Endothelial cell of umbilical vein (primary cell): ENCODE data around the gene BRF1. TPM values are rescaled to one million over a fixed set of nuclear protein-coding genes. Genes with fewer than 3 reads are reported as not detected.
"Not testable (repeated sequence)": the region's sequence is repeated elsewhere in the genome, so short reads cannot be mapped to it uniquely, and the experiment has no call there.

Experiments used
- BruUV-seq: library from RNA; stranded (reverse); fragments of 400-500 nt; replicated peaks from 2 replicates; lab custom pipeline; 2021; lab: Mats Ljungman, UMichigan
- CTCF ChIA-PET: fragments of 300-600, 350-600 bp; sonication (Branson Sonifier 250); formaldehyde crosslinking; loops from one replicate; lab custom pipeline; 2021; ENCODE audit warnings: antibody characterized with exemption, inconsistent platforms; lab: Charles Lee
- POLR2A ChIA-PET: fragments of 300-600, 350-600 bp; sonication (Branson Sonifier 250); formaldehyde crosslinking; loops from one replicate; lab custom pipeline; 2021; ENCODE audit warnings: antibody characterized with exemption, inconsistent platforms; lab: Charles Lee
- DNase-seq: peaks from one replicate; pipeline ENCODE4 v3.0.0-alpha.2; 2011; ENCODE audit warnings: low read depth, low spot score
- FAIRE-seq: peaks from 2 replicates; lab custom pipeline; 2011; peaks lifted over from hg19 to GRCh38; lab: Jason Lieb, UNC
- H2AFZ ChIP-seq: 2 replicates; pipeline ENCODE4 v1.6.0; 2012; ENCODE audit warnings: low read depth, low read length, control low read depth, inconsistent platforms
- H3K27ac ChIP-seq: 2 replicates; pipeline ENCODE4 v1.5.1; 2011; ENCODE audit warnings: low read depth, mild to moderate bottlenecking, control low read depth, low read length, moderate library complexity; ENCODE audit not compliant: insufficient read depth
- H3K27me3 ChIP-seq, 2 experiments: 2 replicates each; pipeline versions ENCODE4 v1.6.0 to v1.6.1; 2011; ENCODE audit warnings: low read length in 2 of 2, mixed read lengths in 1 of 2; ENCODE audit not compliant: control insufficient read depth in 2 of 2, insufficient read depth in 2 of 2
- H3K36me3 ChIP-seq, 2 experiments: 2 replicates in 1 of 2; 3 replicates in 1 of 2; pipeline ENCODE4 v1.5.1; 2011; ENCODE audit warnings: low read length in 2 of 2, mild to moderate bottlenecking in 1 of 2, moderate library complexity in 1 of 2; ENCODE audit not compliant: control insufficient read depth in 2 of 2, insufficient read depth in 2 of 2; ENCODE audit errors: extremely low read depth in 1 of 2
- H3K4me1 ChIP-seq: 3 replicates; pipeline ENCODE4 v1.5.1; 2011; ENCODE audit warnings: mild to moderate bottlenecking, low read length; ENCODE audit not compliant: control insufficient read depth, insufficient read depth; ENCODE audit errors: extremely low read depth
- H3K4me2 ChIP-seq: 2 replicates; pipeline ENCODE4 v1.6.1; 2011; ENCODE audit warnings: low read length, control low read depth, mixed read lengths; ENCODE audit not compliant: insufficient read depth
- H3K4me3 ChIP-seq, 3 experiments: fragments of 200-600 bp in 1 of 3; sonication (generic), shearing (Covaris generic) in 1 of 3; replicated peaks in 1 of 3; 2 replicates each; pipeline ENCODE4 v1.5.1; 2011 to 2016; ENCODE audit warnings: control low read depth in 3 of 3, low read length in 3 of 3, mild to moderate bottlenecking in 2 of 3, inconsistent platforms in 1 of 3, low read depth in 1 of 3, moderate library complexity in 1 of 3; ENCODE audit not compliant: insufficient read depth in 1 of 3
- H3K79me2 ChIP-seq: 2 replicates; pipeline ENCODE4 v1.6.0; 2012; ENCODE audit warnings: low read length, inconsistent platforms; ENCODE audit not compliant: control insufficient read depth, insufficient read depth
- H3K9ac ChIP-seq: replicated peaks from 2 replicates; pipeline ENCODE3; 2011; ENCODE audit warnings: low read length, control low read depth; ENCODE audit not compliant: insufficient read depth; ENCODE audit errors: extremely low read depth
- H3K9me1 ChIP-seq: replicated peaks from 3 replicates; pipeline ENCODE4 v1.6.0; 2011; ENCODE audit warnings: mild to moderate bottlenecking, low read length; ENCODE audit not compliant: control insufficient read depth, insufficient read depth; ENCODE audit errors: extremely low read depth
- H3K9me3 ChIP-seq: replicated peaks from 2 replicates; pipeline ENCODE4 v1.5.1; 2012; ENCODE audit warnings: low read length, inconsistent platforms; ENCODE audit not compliant: control insufficient read depth, insufficient read depth
- H4K20me1 ChIP-seq: replicated peaks from 2 replicates; pipeline ENCODE3; 2011; ENCODE audit warnings: mild to moderate bottlenecking, low read length; ENCODE audit not compliant: control insufficient read depth, insufficient read depth; ENCODE audit errors: extremely low read depth
- CTCF ChIP-seq, 2 donors: IDR thresholded peaks; 1 replicate in 1 of 2; 2 replicates in 1 of 2; pipeline ENCODE4 v1.5.1; 2011; ENCODE audit warnings: low read length in 2 of 2, mild to moderate bottlenecking in 2 of 2, moderate library complexity in 2 of 2, control low read depth in 1 of 2, inconsistent platforms in 1 of 2, low read depth in 1 of 2; ENCODE audit not compliant: insufficient read depth in 1 of 2; ENCODE audit errors: extremely low read depth in 1 of 2
- EZH2 ChIP-seq: IDR thresholded peaks from 2 replicates; pipeline ENCODE4 v1.6.1; 2012; ENCODE audit warnings: borderline replicate concordance, low read depth, mild to moderate bottlenecking, moderate library complexity, low read length, inconsistent platforms; ENCODE audit not compliant: severe bottlenecking
- GATA2 ChIP-seq: IDR thresholded peaks from 2 replicates; pipeline ENCODE4 v1.7.0; 2011; ENCODE audit warnings: low read depth, mild to moderate bottlenecking, moderate library complexity, mixed read lengths, low read length; ENCODE audit not compliant: insufficient read length, insufficient read depth
- JUN ChIP-seq: IDR thresholded peaks from 2 replicates; pipeline ENCODE4 v1.6.1; 2011; ENCODE audit warnings: borderline replicate concordance, low read depth; ENCODE audit not compliant: insufficient read length, insufficient read depth
- MYC ChIP-seq: IDR thresholded peaks from one replicate; pipeline ENCODE4 v1.6.1; 2011; ENCODE audit warnings: mild to moderate bottlenecking, low read depth, low read length
- POLR2AphosphoS5 ChIP-seq: IDR thresholded peaks from 2 replicates; pipeline ENCODE4 v1.6.1; 2012; ENCODE audit warnings: low read depth, mild to moderate bottlenecking, control low read depth, low read length, moderate library complexity; ENCODE audit not compliant: insufficient read depth
- dilution Hi-C: fragments of 300-500 bp; cut with MboI; formaldehyde crosslinking; loops from one replicate; pipeline ENCODE4 v1.15.0; 2019; ENCODE audit warnings: low sequenced_read_pairs; ENCODE audit not compliant: extremely low pct_ligation_motif_present
- intact Hi-C: fragments of 100-400 bp; cut with micrococcal nuclease; formaldehyde crosslinking; loops from one replicate; pipeline ENCODE4 v1.10.0; 2022
- polyA plus RNA-seq, 4 experiments: library from polyadenylated mRNA; depleted of rRNA in 3 of 4; stranded (reverse) in 3 of 4; unstranded in 1 of 4; fragments of >200 nt; gene quantifications; 2 replicates each; pipeline versions ENCODE4 v1.2.1 to v1.2.3, GENCODE V29; 2011 to 2012; ENCODE audit warnings: missing spikeins in 1 of 4
- total RNA-seq: library from RNA; stranded (reverse); gene quantifications from 2 replicates; pipeline ENCODE4 v1.2.3, GENCODE V29; 2021

Gene BRF1
- total and polyA plus RNA-seq, 2 donors (not counting 3 experiments of a cell fraction or from before 2014, with no cell fraction given) = 19.0 to 47.2 TPM

- H3K4me3 ChIP-seq = no peak overlapping the region
- intact Hi-C loops (no loop called here), dilution Hi-C loops (no loop called here)
- no peak for DNase-seq
- H3K79me2 ChIP-seq = peaks cover 7% of the 10 kb centered on the region
- no peak overlapping the region for H3K27ac ChIP-seq
- TF ChIP-seq EZH2 (no peak), GATA2 (no peak), CTCF (IDR thresholded peaks at IDR 0.05; ENCODE audit: extremely low read depth in 1 of 2, insufficient read depth in 1 of 2, low read depth in 1 of 2, low read length in 2 of 2) (no peak), JUN (no peak), POLR2AphosphoS5 (no peak), MYC (no peak)
- H3K9ac ChIP-seq = no peak overlapping the region
- no peak for FAIRE-seq
- H3K9me1 ChIP-seq = no peaks in the 10 kb centered on the region
- BruUV-seq = no TSS peak
- CTCF ChIA-PET = interaction anchor here (1.0 to 1.6 kb wide), 2 partner anchors 111 to 189 kb away, joined by 3 to 8 read pairs; no protein-coding TSS in a partner anchor
- H3K4me2 ChIP-seq = no peak overlapping the region
- peaks cover 0 to 3% of the 10 kb centered on the region in 2 experiments for H3K36me3 ChIP-seq
- H3K27me3 ChIP-seq = no peaks in the 10 kb centered on the region
- POLR2A ChIA-PET = no interaction called here
- no peak overlapping the region for H2AFZ ChIP-seq
- no peaks in the 10 kb centered on the region for H4K20me1 ChIP-seq
- no peaks in the 10 kb centered on the region for H3K9me3 ChIP-seq
- H3K4me1 ChIP-seq = peaks cover 11% of the 10 kb centered on the region
Measured at GRCh38 chr14:105279642-105280361, 21.0 kb downstream of the BRF1 start.

GRCh38 chr14:105277448-105277847 is 23.4 kb downstream of the BRF1 start:
- dilution Hi-C loops, H2AFZ ChIP-seq, intact Hi-C loops, H3K79me2 ChIP-seq, BruUV-seq, H3K9me3 ChIP-seq, DNase-seq, H3K4me3 ChIP-seq, H4K20me1 ChIP-seq, H3K9me1 ChIP-seq, H3K4me1 ChIP-seq, H3K9ac ChIP-seq, FAIRE-seq, H3K4me2 ChIP-seq, H3K36me3 ChIP-seq, POLR2A ChIA-PET, H3K27me3 ChIP-seq, H3K27ac ChIP-seq: not testable (repeated sequence)
- CTCF ChIA-PET = interaction anchor here (1.9 kb wide), 1 partner anchor 187 kb away, joined by 7 read pairs; no protein-coding TSS in a partner anchor
